HepG2 (cell line): ENCODE measurements around the gene WDR73. TPM values are rescaled to one million over a fixed set of nuclear protein-coding genes. Genes with fewer than 3 reads are reported as not detected.

Source experiments
- BCL3 ChIP-seq: sonication (generic); formaldehyde crosslinking; IDR thresholded peaks from 2 replicates; pipeline ENCODE4 v1.5.1; 2020; ENCODE audit warnings: mild to moderate bottlenecking, missing genetic modification reagents, moderate library complexity
- GABPB1 ChIP-seq: IDR thresholded peaks from 2 replicates; pipeline ENCODE4 v1.6.1; 2016; ENCODE audit warnings: mild to moderate bottlenecking, missing genetic modification reagents, moderate library complexity, missing compliant biosample characterization
- HNRNPL ChIP-seq: fragments of 200-400 bp; formaldehyde crosslinking; IDR thresholded peaks from 2 replicates; pipeline ENCODE4 v1.6.1; 2017; ENCODE audit warnings: mild to moderate bottlenecking, low read depth, low read length
- IRF1 ChIP-seq: sonication (generic); formaldehyde crosslinking; IDR thresholded peaks from 2 replicates; pipeline ENCODE4 v1.4.0; 2020; ENCODE audit warnings: low read depth, mild to moderate bottlenecking, missing genetic modification reagents
- KDM3A ChIP-seq: IDR thresholded peaks from 2 replicates; pipeline ENCODE4 v1.6.1; 2018; ENCODE audit warnings: low read depth, missing compliant biosample characterization
- KMT2B ChIP-seq: IDR thresholded peaks from 2 replicates; pipeline ENCODE4 v1.6.1; 2016; ENCODE audit warnings: missing genetic modification reagents, missing compliant biosample characterization
- ONECUT2 ChIP-seq: sonication (generic); formaldehyde crosslinking; IDR thresholded peaks from 2 replicates; pipeline ENCODE4 v1.4.0; 2020; ENCODE audit warnings: missing genetic modification reagents
- PAXIP1 ChIP-seq: sonication (generic); formaldehyde crosslinking; conservative IDR thresholded peaks from 2 replicates; pipeline ENCODE4 v1.4.0; 2020; ENCODE audit warnings: mild to moderate bottlenecking, missing genetic modification reagents, moderate library complexity
- SIN3A ChIP-seq: IDR thresholded peaks from 2 replicates; pipeline ENCODE4 v1.6.1; 2011; ENCODE audit warnings: low read depth, mild to moderate bottlenecking, control low read depth, low read length, borderline replicate concordance
- SRY ChIP-seq: sonication (generic); formaldehyde crosslinking; IDR thresholded peaks from 2 replicates; pipeline ENCODE4 v1.8.0; 2022; ENCODE audit warnings: mild to moderate bottlenecking, missing genetic modification reagents
- SUZ12 ChIP-seq: fragments of 150-350 bp; IDR thresholded peaks from 2 replicates; pipeline ENCODE4 v1.6.1; 2014; ENCODE audit warnings: low read depth, low read length
- TCF12 ChIP-seq, 2 experiments: fragments of 450-650 bp in 1 of 2; sonication (generic) in 1 of 2; formaldehyde crosslinking in 1 of 2; IDR thresholded peaks; 2 replicates each; pipeline versions ENCODE4 v1.6.1 to v1.8.0; 2017 to 2022; ENCODE audit warnings: antibody characterized with exemption in 1 of 2, mild to moderate bottlenecking in 1 of 2, missing genetic modification reagents in 1 of 2, moderate library complexity in 1 of 2
- THAP11 ChIP-seq: IDR thresholded peaks from 2 replicates; pipeline ENCODE4 v1.6.1; 2016; ENCODE audit warnings: missing biosample characterization, missing genetic modification reagents
- TSC22D2 ChIP-seq: sonication (generic); formaldehyde crosslinking; IDR thresholded peaks from 2 replicates; pipeline ENCODE4 v1.5.1; 2020; ENCODE audit warnings: missing genetic modification reagents, mild to moderate bottlenecking, borderline replicate concordance
- ZNF296 ChIP-seq: sonication (generic); formaldehyde crosslinking; conservative IDR thresholded peaks from 2 replicates; pipeline ENCODE4 v1.5.0; 2020; ENCODE audit warnings: mild to moderate bottlenecking, missing genetic modification reagents
- ZNF44 ChIP-seq: sonication (generic); formaldehyde crosslinking; IDR thresholded peaks from 2 replicates; pipeline ENCODE4 v1.5.1; 2020; ENCODE audit warnings: mild to moderate bottlenecking, missing genetic modification reagents
- ZNF629 ChIP-seq: sonication (generic); formaldehyde crosslinking; conservative IDR thresholded peaks from 2 replicates; pipeline ENCODE4 v1.5.0; 2020; ENCODE audit warnings: missing genetic modification reagents
- ZNF703 ChIP-seq: sonication (generic); formaldehyde crosslinking; IDR thresholded peaks from 2 replicates; pipeline ENCODE4 v1.5.1; 2020; ENCODE audit warnings: missing genetic modification reagents, mild to moderate bottlenecking, moderate library complexity, borderline replicate concordance
- ZNF766 ChIP-seq: sonication (generic); formaldehyde crosslinking; IDR thresholded peaks from 2 replicates; pipeline ENCODE4 v1.5.0; 2020; ENCODE audit warnings: missing genetic modification reagents, borderline replicate concordance
- ZNF879 ChIP-seq: sonication (generic); formaldehyde crosslinking; IDR thresholded peaks from 2 replicates; pipeline ENCODE4 v1.8.1; 2023; ENCODE audit warnings: missing genetic modification reagents
- polyA plus RNA-seq, 8 experiments: library from polyadenylated mRNA; depleted of rRNA in 3 of 8; stranded (reverse) in 7 of 8; unstranded in 1 of 8; fragments of >200 nt; fragmentation: Illumina TruSeq in 4 of 8; extraction: Trizol in 4 of 8; gene quantifications; 2 replicates each; pipeline versions ENCODE4 v1.2.1 to v1.2.3, GENCODE V29; 2011 to 2016; ENCODE audit warnings: low read depth in 4 of 8, missing spikeins in 1 of 8, mixed read lengths in 1 of 8; ENCODE audit not compliant: insufficient read depth in 1 of 8
- total RNA-seq, 5 experiments: library from RNA; depleted of rRNA; stranded (reverse); fragments of >200 nt; fragmentation: Illumina TruSeq; extraction: Trizol; gene quantifications; 2 replicates each; pipeline ENCODE4 v1.2.3, GENCODE V29; 2016; ENCODE audit warnings: low read depth in 1 of 5
- TF ChIP-seq, protein P1 (sequence below): sonication (generic); formaldehyde crosslinking; IDR thresholded peaks from 2 replicates; pipeline ENCODE4 v1.9.0; 2022; ENCODE audit warnings: missing genetic modification reagents, mild to moderate bottlenecking, borderline replicate concordance

Gene WDR73
- total and polyA plus RNA-seq, 2 of the 13 experiments (the other 11 are each of a cell fraction or from before 2014, with no cell fraction given) = 20.0 to 35.5 TPM

DNA sequence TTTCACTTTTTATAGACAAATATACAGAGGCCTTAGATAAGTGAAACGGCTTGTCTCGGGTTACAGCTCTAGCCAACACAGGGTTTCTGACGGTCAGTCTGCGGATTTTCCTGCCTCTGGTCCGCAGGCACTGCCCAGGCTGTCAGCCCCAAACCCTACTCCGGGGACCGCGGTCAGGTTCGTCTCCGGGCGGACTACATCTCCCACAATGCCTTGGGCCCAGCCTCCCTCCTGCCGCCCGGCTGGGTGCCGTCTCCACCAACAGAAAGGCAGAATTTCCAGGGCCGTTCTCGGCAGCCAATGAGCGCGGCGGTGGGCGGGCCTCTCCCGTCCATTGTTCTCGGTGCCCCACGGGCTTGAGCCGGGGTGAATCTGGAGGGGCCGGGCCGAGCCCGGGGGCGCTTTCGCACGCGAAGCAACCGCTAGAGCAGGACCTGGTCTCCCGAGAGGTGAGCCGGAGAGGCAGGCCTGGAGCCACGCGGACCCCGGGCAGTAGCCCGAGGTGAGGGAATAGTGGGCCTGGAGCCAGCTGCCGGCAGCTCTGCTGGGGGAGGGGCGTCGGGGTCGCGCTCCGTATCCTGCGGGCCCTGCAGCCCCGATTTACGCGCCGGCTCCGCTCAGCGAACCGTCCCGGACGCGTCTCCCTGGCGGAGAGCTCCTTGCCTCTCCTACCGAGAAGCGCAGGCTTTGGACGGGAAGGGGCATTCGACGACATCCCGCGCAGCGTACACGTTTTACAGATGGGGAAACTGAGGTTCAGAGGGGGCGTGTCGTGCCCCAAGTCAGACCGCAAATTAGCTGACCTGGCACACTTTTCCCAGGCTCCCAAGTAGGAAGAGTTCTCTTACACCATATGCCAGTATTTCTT lies 53.2 kb downstream of the WDR73 start, which contains the start of gene ZSCAN2 (continued):
- TF ChIP-seq PAXIP1 (CRISPR knock-in tag) (0 out of 2 replicates have a peak, but pooled peaks have one; percentile 21), KDM3A (CRISPR knock-in tag) (0 out of 2 replicates have a peak, but pooled peaks have one; percentile 59), TCF12 (IDR thresholded peaks at IDR 0.05) (no peak), TCF12 (CRISPR knock-in tag; IDR thresholded peaks at IDR 0.05) (no peak), IRF1 (no peak), ZNF879 (CRISPR knock-in tag) (peak; percentile 80; the same call in 1 of the 2 replicates), ONECUT2 (no peak), SRY (CRISPR knock-in tag) (0 out of 2 replicates have a peak, but pooled peaks have one; percentile 25), TSC22D2 (CRISPR knock-in tag) (0 out of 2 replicates have a peak, but pooled peaks have one; percentile 34), GABPB1 (peak; percentile 87), THAP11 (peak; percentile 98), ZNF296 (0 out of 2 replicates have a peak, but pooled peaks have one; percentile 59), ZNF703 (no peak; the same call in 1 of the 2 replicates), ZNF629 (CRISPR knock-in tag) (peak; percentile 73), HNRNPL (0 out of 2 replicates have a peak, but pooled peaks have one; percentile 51), KMT2B (CRISPR knock-in tag) (peak; percentile 56), ZNF766 (CRISPR knock-in tag) (0 out of 2 replicates have a peak, but pooled peaks have one; percentile 0), SUZ12 (peak; percentile 55), ZNF44 (peak; percentile 51; the same call in 1 of the 2 replicates), BCL3 (CRISPR knock-in tag) (peak; percentile 38; the same call in 1 of the 2 replicates), SIN3A (0 out of 2 replicates have a peak, but pooled peaks have one; percentile 44)
- TF ChIP-seq, protein P1, sequence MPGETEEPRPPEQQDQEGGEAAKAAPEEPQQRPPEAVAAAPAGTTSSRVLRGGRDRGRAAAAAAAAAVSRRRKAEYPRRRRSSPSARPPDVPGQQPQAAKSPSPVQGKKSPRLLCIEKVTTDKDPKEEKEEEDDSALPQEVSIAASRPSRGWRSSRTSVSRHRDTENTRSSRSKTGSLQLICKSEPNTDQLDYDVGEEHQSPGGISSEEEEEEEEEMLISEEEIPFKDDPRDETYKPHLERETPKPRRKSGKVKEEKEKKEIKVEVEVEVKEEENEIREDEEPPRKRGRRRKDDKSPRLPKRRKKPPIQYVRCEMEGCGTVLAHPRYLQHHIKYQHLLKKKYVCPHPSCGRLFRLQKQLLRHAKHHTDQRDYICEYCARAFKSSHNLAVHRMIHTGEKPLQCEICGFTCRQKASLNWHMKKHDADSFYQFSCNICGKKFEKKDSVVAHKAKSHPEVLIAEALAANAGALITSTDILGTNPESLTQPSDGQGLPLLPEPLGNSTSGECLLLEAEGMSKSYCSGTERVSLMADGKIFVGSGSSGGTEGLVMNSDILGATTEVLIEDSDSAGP (CRISPR knock-in tag) = peak; percentile 86; the same call in 1 of the 2 replicates
